Measurements from ENCODE around the gene P2RY14. TPM values are rescaled to one million over a fixed set of nuclear protein-coding genes. Genes with fewer than 3 reads are reported as not detected.

P2RY14 gene
- total and polyA plus RNA-seq, 2 donors (not counting 3 experiments of a cell fraction or from before 2014, with no cell fraction given) = not detected

GRCh38 chr3:151299006-151299405 lies 20.7 kb upstream of the P2RY14 start:
- Histone ChIP-seq H3K4me3 (replicated peaks in 1 of 3; ENCODE audit: insufficient read depth in 1 of 3, low read depth in 1 of 3, low read length in 3 of 3) (no peak overlapping the region), H3K9me1 (replicated peaks; ENCODE audit: control insufficient read depth, extremely low read depth, insufficient read depth, low read length) (no peaks in the 10 kb centered on the region), H3K9me3 (replicated peaks; ENCODE audit: control insufficient read depth, insufficient read depth, low read length) (no peaks in the 10 kb centered on the region), H3K27me3 (ENCODE audit: control insufficient read depth in 2 of 2, insufficient read depth in 2 of 2, low read length in 2 of 2) (peaks cover 3 to 12% of the 10 kb centered on the region in 2 experiments), H3K79me2 (ENCODE audit: control insufficient read depth, insufficient read depth, low read length) (no peaks in the 10 kb centered on the region), H2AFZ (ENCODE audit: low read depth, low read length) (no peak overlapping the region), H3K4me2 (ENCODE audit: insufficient read depth, low read length) (no peak overlapping the region), H3K9ac (replicated peaks; ENCODE audit: extremely low read depth, insufficient read depth, low read length) (no peak overlapping the region), H3K4me1 (ENCODE audit: control insufficient read depth, extremely low read depth, insufficient read depth, low read length) (no peaks in the 10 kb centered on the region), H3K36me3 (ENCODE audit: control insufficient read depth in 2 of 2, extremely low read depth in 1 of 2, insufficient read depth in 2 of 2, low read length in 2 of 2) (no peaks in the 10 kb centered on the region), H3K27ac (ENCODE audit: insufficient read depth, low read depth, low read length) (no peak overlapping the region), H4K20me1 (replicated peaks; ENCODE audit: control insufficient read depth, extremely low read depth, insufficient read depth, low read length) (no peaks in the 10 kb centered on the region)
- no peak for TF ChIP-seq MAX (IDR thresholded peaks at IDR 0.05; ENCODE audit: insufficient read depth, insufficient read length)
- no peak for TF ChIP-seq CTCF (IDR thresholded peaks at IDR 0.05; ENCODE audit: extremely low read depth in 1 of 2, insufficient read depth in 1 of 2, low read depth in 1 of 2, low read length in 2 of 2)
- no peak for TF ChIP-seq GATA2 (IDR thresholded peaks at IDR 0.05; ENCODE audit: insufficient read depth, insufficient read length, low read depth, low read length)
- BruUV-seq (replicated peaks) = no TSS peak
- intact Hi-C loops (cut with micrococcal nuclease) (no loop called here), dilution Hi-C loops (cut with MboI; ENCODE audit: extremely low pct_ligation_motif_present, low sequenced_read_pairs) (no loop called here)
- ChIA-PET POLR2A (no interaction called here), CTCF (interaction anchor here (0.9 to 2.1 kb wide), 2 partner anchors 13 to 29 kb away, joined by 3 to 4 read pairs; no protein-coding TSS in a partner anchor)
- DNase-seq (ENCODE audit: low read depth, low spot score) (no peak), FAIRE-seq (no peak)

- FAIRE-seq = no peak
- Histone ChIP-seq H3K9me3 (replicated peaks; ENCODE audit: control insufficient read depth, insufficient read depth, low read length) (no peaks in the 10 kb centered on the region), H3K4me2 (ENCODE audit: insufficient read depth, low read length) (no peak overlapping the region), H3K36me3 (ENCODE audit: control insufficient read depth in 2 of 2, extremely low read depth in 1 of 2, insufficient read depth in 2 of 2, low read length in 2 of 2) (no peaks in the 10 kb centered on the region), H3K9ac (replicated peaks; ENCODE audit: extremely low read depth, insufficient read depth, low read length) (no peak overlapping the region), H3K4me3 (replicated peaks in 1 of 3; ENCODE audit: insufficient read depth in 1 of 3, low read depth in 1 of 3, low read length in 3 of 3) (no peak overlapping the region), H2AFZ (ENCODE audit: low read depth, low read length) (no peak overlapping the region), H3K79me2 (ENCODE audit: control insufficient read depth, insufficient read depth, low read length) (no peaks in the 10 kb centered on the region), H3K4me1 (ENCODE audit: control insufficient read depth, extremely low read depth, insufficient read depth, low read length) (no peaks in the 10 kb centered on the region), H4K20me1 (replicated peaks; ENCODE audit: control insufficient read depth, extremely low read depth, insufficient read depth, low read length) (no peaks in the 10 kb centered on the region), H3K9me1 (replicated peaks; ENCODE audit: control insufficient read depth, extremely low read depth, insufficient read depth, low read length) (no peaks in the 10 kb centered on the region), H3K27me3 (ENCODE audit: control insufficient read depth in 2 of 2, insufficient read depth in 2 of 2, low read length in 2 of 2) (peaks cover 3 to 19% of the 10 kb centered on the region in 2 experiments), H3K27ac (ENCODE audit: insufficient read depth, low read depth, low read length) (no peak overlapping the region)
- BruUV-seq (replicated peaks) = no TSS peak
- DNase-seq (ENCODE audit: low read depth, low spot score) = no peak
- intact Hi-C loops (cut with micrococcal nuclease) (no loop called here), dilution Hi-C loops (cut with MboI; ENCODE audit: extremely low pct_ligation_motif_present, low sequenced_read_pairs) (no loop called here)
- TF ChIP-seq EZH2 (IDR thresholded peaks at IDR 0.05; ENCODE audit: borderline replicate concordance, low read depth, low read length, severe bottlenecking) (no peak), JUN (IDR thresholded peaks at IDR 0.05; ENCODE audit: borderline replicate concordance, insufficient read depth, insufficient read length, low read depth) (no peak), MYC (IDR thresholded peaks at IDR 0.05; ENCODE audit: low read depth, low read length) (no peak), CTCF (IDR thresholded peaks at IDR 0.05; ENCODE audit: extremely low read depth in 1 of 2, insufficient read depth in 1 of 2, low read depth in 1 of 2, low read length in 2 of 2) (no peak), POLR2AphosphoS5 (IDR thresholded peaks at IDR 0.05; ENCODE audit: insufficient read depth, low read depth, low read length) (no peak), MAX (IDR thresholded peaks at IDR 0.05; ENCODE audit: insufficient read depth, insufficient read length) (no peak), FOS (IDR thresholded peaks at IDR 0.05; ENCODE audit: borderline replicate concordance, insufficient read depth, low read length) (no peak), POLR2A (IDR thresholded peaks at IDR 0.05; ENCODE audit: low read depth, low read length) (no peak), GATA2 (IDR thresholded peaks at IDR 0.05; ENCODE audit: insufficient read depth, insufficient read length, low read depth, low read length) (no peak)
- POLR2A ChIA-PET = no interaction called here
- CTCF ChIA-PET = interaction anchor here (0.9 to 2.1 kb wide), 2 partner anchors 8 to 30 kb away, joined by 3 to 4 read pairs; no protein-coding TSS in a partner anchor
These were observed 19.1 kb upstream of the P2RY14 start for GRCh38 chr3:151297429-151297828.

Measured in endothelial cell of umbilical vein (primary cell).